ENCODE measurements around the gene GRIPAP1.

The GRIPAP1 gene

DNA sequence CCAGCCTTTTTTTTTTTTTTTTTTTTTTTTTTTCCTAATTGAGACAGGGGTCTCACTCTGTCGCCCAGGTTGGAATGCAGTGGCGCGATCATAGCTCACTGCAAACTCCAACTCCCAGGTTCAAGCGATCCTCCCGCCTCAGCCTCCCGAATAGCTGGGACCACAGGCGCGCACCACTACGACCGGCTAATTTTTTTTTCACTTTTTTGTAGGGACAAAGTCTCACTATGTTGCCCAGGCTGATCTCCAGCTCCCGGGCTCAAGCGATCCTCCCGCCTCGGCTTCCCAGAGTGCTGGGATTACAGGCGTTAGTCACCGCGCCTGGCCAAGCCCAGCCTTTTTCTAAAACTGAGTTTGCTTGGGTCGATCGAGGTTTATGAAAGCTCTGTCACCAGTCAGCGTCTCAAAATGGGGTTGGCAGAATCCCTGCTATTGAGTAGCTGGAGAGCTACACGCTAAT, 43.4 kb downstream of the GRIPAP1 start:
- no peak for TF ChIP-seq GATA2 (IDR thresholded peaks at IDR 0.05; ENCODE audit: low read depth, low read length)
- TF ChIP-seq GATA3 (IDR thresholded peaks at IDR 0.05; ENCODE audit: low read depth, low read length) = no peak

DNA sequence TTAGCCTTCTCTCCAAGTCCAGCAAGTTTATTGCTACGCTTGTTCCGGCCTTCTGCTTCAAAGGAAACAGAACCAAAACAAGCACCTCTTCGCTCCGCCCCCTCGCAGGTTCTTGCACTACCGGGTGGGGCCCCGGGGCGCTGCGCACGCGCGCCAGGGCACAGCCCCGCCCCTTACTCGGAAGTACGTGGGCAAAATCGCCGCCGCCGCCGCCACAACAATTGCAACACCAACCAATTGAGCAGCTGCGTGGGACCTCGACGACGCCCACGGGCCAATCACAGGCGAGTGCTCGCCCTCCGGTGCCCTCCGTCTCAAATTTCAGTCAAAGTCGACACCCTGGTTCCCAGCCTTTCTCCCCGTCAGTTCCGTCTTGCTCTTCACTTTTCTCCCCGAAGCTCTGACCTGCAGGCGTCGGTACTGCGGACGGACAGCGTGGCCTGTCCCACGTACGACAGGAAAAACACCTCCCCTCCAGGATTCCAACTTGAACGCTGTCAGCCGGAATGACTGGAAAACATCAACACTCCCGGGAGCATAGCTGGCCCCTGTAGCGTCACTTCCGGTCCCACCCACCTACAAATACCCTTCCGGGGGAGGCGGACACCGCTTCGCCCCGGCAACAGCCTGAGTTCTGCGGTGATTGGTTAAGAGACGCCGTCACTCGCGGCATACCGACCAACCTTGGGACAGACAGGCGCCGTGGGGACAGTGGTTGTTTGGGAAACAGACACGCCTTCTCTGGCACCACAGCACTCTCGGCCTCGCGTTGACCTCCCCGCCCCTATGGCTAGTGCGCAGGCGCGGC, 44.0 kb downstream of the GRIPAP1 start:
- TF ChIP-seq GATA2 (IDR thresholded peaks at IDR 0.05; ENCODE audit: low read depth, low read length) (no peak), GATA3 (IDR thresholded peaks at IDR 0.05; ENCODE audit: low read depth, low read length) (no peak)

DNA sequence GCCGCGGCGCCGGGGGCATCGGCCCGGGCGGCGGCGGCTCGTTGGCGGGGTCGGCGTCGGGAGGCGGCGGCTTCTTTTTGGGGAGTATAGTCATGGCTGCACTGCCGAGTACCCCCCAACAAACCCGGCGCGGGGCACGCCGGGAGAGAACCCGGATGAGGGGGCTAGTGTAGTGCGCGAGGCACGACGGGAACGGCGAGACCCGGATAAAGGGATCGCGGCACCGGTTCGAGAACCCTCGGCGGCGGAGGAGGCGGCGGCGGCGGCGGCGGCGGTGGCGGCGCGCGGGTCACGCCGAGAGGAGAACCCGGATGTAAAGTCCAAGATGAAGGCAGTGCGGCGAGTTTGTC, 44.6 kb downstream of the GRIPAP1 start, which contains the start of gene OTUD5:
OTUD5 (minus strand) TSS at position 131 of the 350 bp plus-strand sequence; CDS start at position 94, 37 bp downstream.
- no peak for TF ChIP-seq GATA3 (IDR thresholded peaks at IDR 0.05; ENCODE audit: low read depth, low read length)

- TF ChIP-seq GATA2 (IDR thresholded peaks at IDR 0.05; ENCODE audit: low read depth, low read length) (no peak), GATA3 (IDR thresholded peaks at IDR 0.05; ENCODE audit: low read depth, low read length) (no peak)
These were observed 45.2 kb downstream of the GRIPAP1 start for GRCh38 chrX:48956728-48957414.

DNA sequence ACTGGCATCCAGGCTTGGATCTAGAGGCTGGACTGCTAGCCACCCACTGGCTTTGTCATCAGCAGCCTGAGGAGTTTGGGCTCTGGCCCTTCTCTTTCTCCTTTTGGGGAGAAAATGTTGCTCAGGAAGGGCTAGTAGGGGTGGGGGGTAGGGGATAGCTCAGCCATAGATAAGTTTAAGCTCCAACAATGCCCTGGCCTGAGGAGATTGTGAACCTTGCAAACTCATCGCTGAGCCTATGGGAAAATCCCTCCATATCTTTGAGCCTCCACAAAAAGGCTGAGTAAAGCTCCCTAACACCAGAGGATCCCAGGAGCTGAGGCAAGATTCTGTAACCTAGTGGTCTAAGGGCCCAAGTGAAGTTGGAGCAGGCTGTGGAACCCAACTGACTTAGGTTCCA, 53.5 kb downstream of the GRIPAP1 start:
- TF ChIP-seq GATA3 (IDR thresholded peaks at IDR 0.05; ENCODE audit: low read depth, low read length) (no peak), GATA2 (IDR thresholded peaks at IDR 0.05; ENCODE audit: low read depth, low read length) (no peak)

GRCh38 chrX:48945517-48946348, 56.3 kb downstream of the GRIPAP1 start:
- TF ChIP-seq GATA2 (IDR thresholded peaks at IDR 0.05; ENCODE audit: low read depth, low read length) = no peak
- TF ChIP-seq GATA3 (IDR thresholded peaks at IDR 0.05; ENCODE audit: low read depth, low read length) = no peak

- TF ChIP-seq GATA3 (IDR thresholded peaks at IDR 0.05; ENCODE audit: low read depth, low read length) (no peak), GATA2 (IDR thresholded peaks at IDR 0.05; ENCODE audit: low read depth, low read length) (no peak)
These were observed 59.2 kb downstream of the GRIPAP1 start for GRCh38 chrX:48942895-48943294.

GRCh38 chrX:48940404-48940955, 61.6 kb downstream of the GRIPAP1 start:
- TF ChIP-seq GATA3 (IDR thresholded peaks at IDR 0.05; ENCODE audit: low read depth, low read length) (no peak), GATA2 (IDR thresholded peaks at IDR 0.05; ENCODE audit: low read depth, low read length) (no peak)

DNA sequence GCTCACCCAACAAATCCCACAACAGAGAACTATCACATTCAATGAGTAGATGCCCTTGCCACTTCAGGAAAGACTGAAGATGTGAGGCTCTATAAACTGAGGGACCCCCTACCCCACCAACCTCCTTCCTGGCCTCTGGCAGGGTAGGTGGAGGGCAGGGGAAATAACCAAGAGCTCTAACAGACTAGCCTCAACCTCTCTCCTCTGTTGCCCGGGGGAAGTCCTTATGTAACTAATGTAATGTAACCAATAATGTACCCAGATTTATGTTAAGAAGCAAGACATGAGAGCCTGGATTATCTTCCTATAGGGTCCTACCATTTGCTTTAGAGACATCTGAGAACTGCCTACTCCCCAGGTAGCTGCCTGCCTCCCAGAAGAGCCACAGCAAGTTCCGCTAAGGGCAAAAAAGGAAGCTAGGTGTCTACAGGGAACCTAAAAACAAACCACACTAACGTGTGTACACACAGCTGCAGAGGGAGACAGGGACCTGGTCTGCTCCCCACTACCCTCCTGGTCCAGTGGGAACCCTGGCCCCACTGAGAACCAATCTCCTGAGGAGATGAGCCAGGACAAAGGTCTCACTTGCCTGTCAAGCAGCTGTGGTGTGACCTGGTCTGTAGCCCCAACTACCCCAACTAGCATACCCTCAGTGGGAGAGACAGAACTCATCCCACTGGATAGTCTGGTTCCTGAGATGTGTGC, 62.4 kb downstream of the GRIPAP1 start:
- no peak for TF ChIP-seq GATA2 (IDR thresholded peaks at IDR 0.05; ENCODE audit: low read depth, low read length)
- no peak for TF ChIP-seq GATA3 (IDR thresholded peaks at IDR 0.05; ENCODE audit: low read depth, low read length)

GRCh38 chrX:48938721-48939425, 63.2 kb downstream of the GRIPAP1 start:
- TF ChIP-seq GATA3 (IDR thresholded peaks at IDR 0.05; ENCODE audit: low read depth, low read length) (no peak), GATA2 (IDR thresholded peaks at IDR 0.05; ENCODE audit: low read depth, low read length) (no peak)

DNA sequence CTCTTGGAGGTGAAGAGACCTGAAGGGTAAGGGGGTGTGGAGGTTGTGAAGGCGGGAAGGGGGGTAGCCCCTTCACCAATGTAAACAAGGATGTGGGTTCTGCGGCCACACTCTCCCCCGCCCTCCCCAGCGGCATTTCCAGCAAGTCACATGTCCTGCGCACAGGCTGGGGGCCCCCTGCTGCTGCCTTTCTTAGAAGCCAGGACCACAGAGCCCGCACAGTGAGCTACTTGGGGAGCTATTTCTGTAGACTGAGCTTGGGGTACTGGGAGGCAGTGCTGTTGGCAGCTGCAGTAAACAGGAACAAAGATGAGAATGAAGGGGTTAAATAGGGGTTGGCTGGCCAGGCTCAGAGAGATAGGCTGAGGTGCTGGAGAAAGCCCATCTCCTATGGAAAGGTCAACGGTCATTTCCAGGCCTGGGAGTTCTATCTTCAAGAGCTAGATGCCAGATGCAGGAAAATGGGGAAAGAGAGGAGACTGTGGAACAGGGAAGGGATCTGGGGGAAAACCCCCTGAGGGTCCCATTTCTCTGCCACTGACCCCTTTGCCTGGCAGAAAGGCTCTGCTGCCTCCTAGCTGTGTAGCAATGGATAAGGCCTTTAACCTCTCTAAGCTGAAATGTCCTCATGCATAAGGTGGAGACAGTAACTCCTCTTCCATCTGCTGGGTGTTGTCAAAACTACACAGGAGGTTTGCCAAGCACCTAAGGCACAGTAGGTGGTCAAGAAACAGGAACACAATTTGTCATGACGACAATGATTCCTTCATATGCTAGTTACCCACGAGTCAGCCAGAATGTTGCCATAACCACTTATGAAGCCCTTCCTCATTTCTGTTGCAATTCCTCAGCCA, 64.8 kb downstream of the GRIPAP1 start:
- TF ChIP-seq GATA3 (IDR thresholded peaks at IDR 0.05; ENCODE audit: low read depth, low read length) = no peak
- no peak for TF ChIP-seq GATA2 (IDR thresholded peaks at IDR 0.05; ENCODE audit: low read depth, low read length)

All from SH-SY5Y (cell line).